Esophagus squamous epithelium (tissue), 4 donors: ENCODE results near the gene LDLRAD3.

ENCODE experiments used
- POLR2A ChIP-seq, 4 donors: fragments of 450-650 bp; IDR thresholded peaks; one replicate each; pipeline ENCODE4 v1.6.1; 2017; ENCODE audit warnings: antibody characterized with exemption in 4 of 4, mild to moderate bottlenecking in 4 of 4, moderate library complexity in 3 of 4
- TF ChIP-seq, protein P1 (sequence below), 6 experiments: fragments of 450-650 bp in 4 of 6; fragments of 200-600 bp in 2 of 6; sonication (generic) in 2 of 6; IDR thresholded peaks; one replicate each; pipeline ENCODE4 v1.5.1; 2016 to 2019; ENCODE audit warnings: antibody characterized with exemption in 6 of 6, mild to moderate bottlenecking in 4 of 6, moderate library complexity in 4 of 6

- TF ChIP-seq, protein P1, sequence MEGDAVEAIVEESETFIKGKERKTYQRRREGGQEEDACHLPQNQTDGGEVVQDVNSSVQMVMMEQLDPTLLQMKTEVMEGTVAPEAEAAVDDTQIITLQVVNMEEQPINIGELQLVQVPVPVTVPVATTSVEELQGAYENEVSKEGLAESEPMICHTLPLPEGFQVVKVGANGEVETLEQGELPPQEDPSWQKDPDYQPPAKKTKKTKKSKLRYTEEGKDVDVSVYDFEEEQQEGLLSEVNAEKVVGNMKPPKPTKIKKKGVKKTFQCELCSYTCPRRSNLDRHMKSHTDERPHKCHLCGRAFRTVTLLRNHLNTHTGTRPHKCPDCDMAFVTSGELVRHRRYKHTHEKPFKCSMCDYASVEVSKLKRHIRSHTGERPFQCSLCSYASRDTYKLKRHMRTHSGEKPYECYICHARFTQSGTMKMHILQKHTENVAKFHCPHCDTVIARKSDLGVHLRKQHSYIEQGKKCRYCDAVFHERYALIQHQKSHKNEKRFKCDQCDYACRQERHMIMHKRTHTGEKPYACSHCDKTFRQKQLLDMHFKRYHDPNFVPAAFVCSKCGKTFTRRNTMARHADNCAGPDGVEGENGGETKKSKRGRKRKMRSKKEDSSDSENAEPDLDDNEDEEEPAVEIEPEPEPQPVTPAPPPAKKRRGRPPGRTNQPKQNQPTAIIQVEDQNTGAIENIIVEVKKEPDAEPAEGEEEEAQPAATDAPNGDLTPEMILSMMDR (IDR thresholded peaks at IDR 0.05), result no peak
- TF ChIP-seq POLR2A (IDR thresholded peaks at IDR 0.05), result no peak
Observed at GRCh38 chr11:36155124-36155561, 211.3 kb downstream of the LDLRAD3 start.
